Measurements from ENCODE around the gene INPP5E. TPM values are rescaled to one million over a fixed set of nuclear protein-coding genes. Genes with fewer than 3 reads are reported as not detected.

The INPP5E gene
- total RNA-seq, 2 experiments from 2014 or later, result 20.2 to 21.3 TPM

- TF ChIP-seq CTCF (conservative IDR thresholded peaks at IDR 0.05; ENCODE audit: low read length) (no peak), EZH2phosphoT487 (IDR thresholded peaks at IDR 0.05; ENCODE audit: borderline replicate concordance, low read depth, low read length) (no peak)
- intact Hi-C loops (cut with micrococcal nuclease; ENCODE audit: unreplicated experiment), result no loop called here
- peaks cover 96% of the 10 kb centered on the region for H3K36me3 ChIP-seq (ENCODE audit: insufficient read depth, low read length)
These were observed 58.3 kb downstream of the INPP5E start for GRCh38 chr9:136381311-136381710.

GRCh38 chr9:136380381-136380780 lies 59.3 kb downstream of the INPP5E start:
- intact Hi-C loops (cut with micrococcal nuclease; ENCODE audit: unreplicated experiment), result no loop called here
- H3K4me1 ChIP-seq (ENCODE audit: insufficient read depth, low read length, poor library complexity, severe bottlenecking), result no peaks in the 10 kb centered on the region
- H4K20me1 ChIP-seq (ENCODE audit: insufficient read depth, low read length), result no peaks in the 10 kb centered on the region; the same call in 1 of the 2 replicates
- H3K4me3 ChIP-seq (ENCODE audit: low read depth, low read length, poor library complexity, severe bottlenecking), result no peak overlapping the region
- no peaks in the 10 kb centered on the region for H3K9me3 ChIP-seq (ENCODE audit: low read length)
- peaks cover 96% of the 10 kb centered on the region for H3K36me3 ChIP-seq (ENCODE audit: insufficient read depth, low read length)
- BruUV-seq (replicated peaks), result no TSS peak
- H2AFZ ChIP-seq (ENCODE audit: low read length), result no peak overlapping the region
- no peak for DNase-seq (ENCODE audit: low spot score)
- no peak overlapping the region for H3K4me2 ChIP-seq (ENCODE audit: low read length)
- H3K27ac ChIP-seq (ENCODE audit: low read depth, low read length, poor library complexity, severe bottlenecking), result no peak overlapping the region
- H3K9me2 ChIP-seq (ENCODE audit: insufficient read depth, low read length), result no peaks in the 10 kb centered on the region
- ChIA-PET POLR2A (interaction anchor here (0.6 to 0.7 kb wide), 2 partner anchors 100 to 1247 kb away, joined by 3 read pairs; no protein-coding TSS in a partner anchor), CTCF (ENCODE audit: unreplicated experiment) (no interaction called here)
- no peaks in the 10 kb centered on the region for H3K79me2 ChIP-seq (ENCODE audit: insufficient read depth, low read depth, low read length)
- TF ChIP-seq EZH2phosphoT487 (IDR thresholded peaks at IDR 0.05; ENCODE audit: borderline replicate concordance, low read depth, low read length), result no peak
- TF ChIP-seq CTCF (conservative IDR thresholded peaks at IDR 0.05; ENCODE audit: low read length), result no peak

More at GRCh38 chr9:136381311-136381710, 58.3 kb downstream of the INPP5E start:
- BruUV-seq (replicated peaks), result no TSS peak
- H3K4me2 ChIP-seq (ENCODE audit: low read length), result no peak overlapping the region
- no peak overlapping the region for H3K27ac ChIP-seq (ENCODE audit: low read depth, low read length, poor library complexity, severe bottlenecking)
- no peak overlapping the region for H2AFZ ChIP-seq (ENCODE audit: low read length)
- H3K9me2 ChIP-seq (ENCODE audit: insufficient read depth, low read length), result no peaks in the 10 kb centered on the region
- H4K20me1 ChIP-seq (ENCODE audit: insufficient read depth, low read length), result no peaks in the 10 kb centered on the region; the same call in 1 of the 2 replicates
- no peaks in the 10 kb centered on the region for H3K4me1 ChIP-seq (ENCODE audit: insufficient read depth, low read length, poor library complexity, severe bottlenecking)
- ChIA-PET POLR2A (interaction anchor here (0.6 kb wide), 1 partner anchor 9 kb away, joined by 3 read pairs; no protein-coding TSS in a partner anchor), CTCF (ENCODE audit: unreplicated experiment) (no interaction called here)
- H3K4me3 ChIP-seq (ENCODE audit: low read depth, low read length, poor library complexity, severe bottlenecking), result no peak overlapping the region
- DNase-seq (ENCODE audit: low spot score), result no peak
- H3K79me2 ChIP-seq (ENCODE audit: insufficient read depth, low read depth, low read length), result no peaks in the 10 kb centered on the region
- H3K9me3 ChIP-seq (ENCODE audit: low read length), result no peaks in the 10 kb centered on the region

- TF ChIP-seq EZH2phosphoT487 (IDR thresholded peaks at IDR 0.05; ENCODE audit: borderline replicate concordance, low read depth, low read length) (no peak), CTCF (conservative IDR thresholded peaks at IDR 0.05; ENCODE audit: low read length) (no peak)
- intact Hi-C loops (cut with micrococcal nuclease; ENCODE audit: unreplicated experiment), result no loop called here
- ChIA-PET CTCF (ENCODE audit: unreplicated experiment) (no interaction called here), POLR2A (interaction anchor here (0.7 kb wide), 1 partner anchor 1248 kb away, joined by 3 read pairs; no protein-coding TSS in a partner anchor)
- no peaks in the 10 kb centered on the region for H3K4me1 ChIP-seq (ENCODE audit: insufficient read depth, low read length, poor library complexity, severe bottlenecking)
- no peak overlapping the region for H3K4me2 ChIP-seq (ENCODE audit: low read length)
- H3K9me2 ChIP-seq (ENCODE audit: insufficient read depth, low read length), result no peaks in the 10 kb centered on the region
- no peak overlapping the region for H2AFZ ChIP-seq (ENCODE audit: low read length)
- DNase-seq (ENCODE audit: low spot score), result no peak
- no peaks in the 10 kb centered on the region for H3K79me2 ChIP-seq (ENCODE audit: insufficient read depth, low read depth, low read length)
- H3K27ac ChIP-seq (ENCODE audit: low read depth, low read length, poor library complexity, severe bottlenecking), result no peak overlapping the region
- H3K36me3 ChIP-seq (ENCODE audit: insufficient read depth, low read length), result peaks cover 96% of the 10 kb centered on the region
- H3K4me3 ChIP-seq (ENCODE audit: low read depth, low read length, poor library complexity, severe bottlenecking), result no peak overlapping the region
- H3K9me3 ChIP-seq (ENCODE audit: low read length), result no peaks in the 10 kb centered on the region
- H4K20me1 ChIP-seq (ENCODE audit: insufficient read depth, low read length), result no peaks in the 10 kb centered on the region; the same call in 1 of the 2 replicates
- BruUV-seq (replicated peaks), result no TSS peak
These were observed 59.8 kb downstream of the INPP5E start for GRCh38 chr9:136379891-136380290.

Data from OCI-LY7 (cell line).